Measurements from ENCODE around the gene GRIA4.

GRCh38 chr11:105868762-105869285 lies 259.0 kb downstream of the GRIA4 start:
- TF ChIP-seq CTCF (IDR thresholded peaks at IDR 0.05): no peak
- TF ChIP-seq POLR2A (IDR thresholded peaks at IDR 0.05): no peak
